Lung (tissue), 12 donors: ENCODE results near the gene STAT6. TPM values are rescaled to one million over a fixed set of nuclear protein-coding genes. Genes with fewer than 3 reads are reported as not detected.

Experiments used
- ATAC-seq: fragments of 200-7000 bp; cut with Tn5 transposase; one replicate; pipeline ENCODE4 v1.9.1; 2020; ENCODE audit warnings: moderate number of reproducible peaks; ENCODE audit not compliant: insufficient read depth, low FRiP score
- DNase-seq, 3 donors: peaks; one replicate each; pipeline ENCODE4 v3.0.0-alpha.2; 2013 to 2017
- H3K27ac ChIP-seq, 2 donors: one replicate each; pipeline ENCODE4 v1.5.1; 2013; ENCODE audit warnings: mild to moderate bottlenecking in 2 of 2, moderate library complexity in 2 of 2, control low read depth in 1 of 2, inconsistent platforms in 1 of 2, low read depth in 1 of 2, low read length in 1 of 2
- H3K27me3 ChIP-seq, 3 donors: one replicate each; pipeline ENCODE4 v1.5.1; 2013; ENCODE audit warnings: low read length in 2 of 3; ENCODE audit not compliant: control insufficient read depth in 3 of 3, insufficient read depth in 3 of 3
- H3K36me3 ChIP-seq, 4 donors: one replicate each; pipeline ENCODE4 v1.5.1; 2013; ENCODE audit warnings: low read length in 4 of 4, mild to moderate bottlenecking in 1 of 4, moderate library complexity in 1 of 4; ENCODE audit not compliant: control insufficient read depth in 4 of 4, insufficient read depth in 4 of 4
- H3K4me1 ChIP-seq, 5 donors: one replicate each; pipeline ENCODE4 v1.5.1; 2013; ENCODE audit warnings: low read length in 5 of 5, mild to moderate bottlenecking in 2 of 5, moderate library complexity in 1 of 5; ENCODE audit not compliant: control insufficient read depth in 5 of 5, insufficient read depth in 5 of 5
- H3K4me3 ChIP-seq: one replicate; pipeline ENCODE4 v1.5.1; 2013; ENCODE audit warnings: mild to moderate bottlenecking, control low read depth, moderate library complexity
- H3K9ac ChIP-seq, 2 donors: one replicate each; pipeline ENCODE4 v1.5.1; 2013; ENCODE audit warnings: low read length in 2 of 2, control low read depth in 1 of 2; ENCODE audit not compliant: insufficient read depth in 1 of 2
- H3K9me3 ChIP-seq, 4 donors: one replicate each; pipeline ENCODE4 v1.5.1; 2013; ENCODE audit warnings: low read length in 3 of 4, mild to moderate bottlenecking in 1 of 4, moderate library complexity in 1 of 4; ENCODE audit not compliant: control insufficient read depth in 4 of 4, insufficient read depth in 3 of 4
- WGBS, 2 donors: extraction: QIAGEN DNeasy Blood & Tissue Kit; methylation state at CpG; one replicate each; pipeline ENCODE4 v1.1.7; 2013; 5-methylcytosine and 5-hydroxymethylcytosine counted together
- polyA plus RNA-seq, 2 donors: library from polyadenylated mRNA; stranded (reverse); fragments of 200-250 nt; gene quantifications; one replicate each; pipeline ENCODE4 v1.2.1, GENCODE V29; 2013
- total RNA-seq, 2 donors: library from RNA; depleted of rRNA in 1 of 2; stranded (reverse); fragments of >200 nt in 1 of 2; gene quantifications; one replicate each; pipeline ENCODE4 v1.2.1, GENCODE V29; 2014 to 2021
- TF ChIP-seq, protein P1 (sequence below): IDR thresholded peaks from 2 replicates; pipeline ENCODE4 v1.5.1; 2012; ENCODE audit warnings: mild to moderate bottlenecking; ENCODE audit errors: control extremely low read depth, extremely low read depth
- donor health status: control.
- donor health status: control.
- donor health status: Bipolar disorder and iron deficiency.
- donor health status: healthy.
- donor health status: DM: yes; HTN: yes; CAD: no.

The STAT6 gene
- total and polyA plus RNA-seq, 4 donors, result 118 to 216 (median 174) TPM

DNA sequence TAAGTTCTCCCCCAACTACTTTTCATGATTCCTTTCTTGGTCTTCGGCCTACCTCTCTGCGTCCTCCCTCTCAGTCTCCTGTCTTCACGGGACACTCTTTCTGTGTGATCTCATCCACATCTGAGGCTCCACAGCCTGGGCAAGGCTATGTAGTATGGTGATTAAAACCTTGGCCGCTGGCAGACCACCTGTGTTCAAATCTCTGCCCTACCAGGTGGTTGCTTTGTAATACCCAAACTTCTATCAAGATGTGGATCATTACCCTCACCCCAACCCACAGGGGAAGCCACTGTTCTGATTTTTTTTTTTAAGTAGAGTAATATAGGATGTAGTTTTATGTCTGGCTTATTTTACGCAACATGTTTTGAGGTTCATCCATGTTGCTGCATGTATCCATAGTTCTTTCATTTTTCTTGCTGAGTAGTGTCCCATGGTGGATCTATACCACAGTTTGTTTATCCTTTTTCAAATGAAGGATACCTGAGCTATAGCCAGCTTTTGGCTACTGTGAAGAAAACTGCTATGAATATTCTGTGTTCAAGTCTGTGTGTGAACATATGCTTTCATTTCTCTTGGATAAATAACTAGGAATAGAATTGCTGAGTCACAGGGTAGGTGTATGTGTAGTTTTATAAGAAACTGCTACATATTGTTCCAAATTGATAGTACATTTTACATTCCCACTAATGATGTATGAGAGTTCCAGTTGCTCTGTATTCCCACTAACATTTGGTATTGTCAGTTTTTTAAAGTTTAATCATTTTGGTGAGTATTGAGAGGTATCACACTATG, 8.3 kb upstream of the STAT6 start:
- Histone ChIP-seq H3K27ac (peak overlapping the region in 1 of 2 donors; percentile 40), H3K9ac (no peak overlapping the region), H3K4me1 (peaks cover 0 to 3% (median 0%) of the 10 kb centered on the region in 5 donors), H3K27me3 (no peaks in the 10 kb centered on the region), H3K4me3 (no peak overlapping the region), H3K36me3 (no peaks in the 10 kb centered on the region), H3K9me3 (no peaks in the 10 kb centered on the region)
- ATAC-seq (no peak), DNase-seq (no peak)
- WGBS, 2 donors, result 89 to 90% methylated on average over 5 of the region's 5 CpGs
- TF ChIP-seq, protein P1, sequence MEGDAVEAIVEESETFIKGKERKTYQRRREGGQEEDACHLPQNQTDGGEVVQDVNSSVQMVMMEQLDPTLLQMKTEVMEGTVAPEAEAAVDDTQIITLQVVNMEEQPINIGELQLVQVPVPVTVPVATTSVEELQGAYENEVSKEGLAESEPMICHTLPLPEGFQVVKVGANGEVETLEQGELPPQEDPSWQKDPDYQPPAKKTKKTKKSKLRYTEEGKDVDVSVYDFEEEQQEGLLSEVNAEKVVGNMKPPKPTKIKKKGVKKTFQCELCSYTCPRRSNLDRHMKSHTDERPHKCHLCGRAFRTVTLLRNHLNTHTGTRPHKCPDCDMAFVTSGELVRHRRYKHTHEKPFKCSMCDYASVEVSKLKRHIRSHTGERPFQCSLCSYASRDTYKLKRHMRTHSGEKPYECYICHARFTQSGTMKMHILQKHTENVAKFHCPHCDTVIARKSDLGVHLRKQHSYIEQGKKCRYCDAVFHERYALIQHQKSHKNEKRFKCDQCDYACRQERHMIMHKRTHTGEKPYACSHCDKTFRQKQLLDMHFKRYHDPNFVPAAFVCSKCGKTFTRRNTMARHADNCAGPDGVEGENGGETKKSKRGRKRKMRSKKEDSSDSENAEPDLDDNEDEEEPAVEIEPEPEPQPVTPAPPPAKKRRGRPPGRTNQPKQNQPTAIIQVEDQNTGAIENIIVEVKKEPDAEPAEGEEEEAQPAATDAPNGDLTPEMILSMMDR, result no peak

DNA sequence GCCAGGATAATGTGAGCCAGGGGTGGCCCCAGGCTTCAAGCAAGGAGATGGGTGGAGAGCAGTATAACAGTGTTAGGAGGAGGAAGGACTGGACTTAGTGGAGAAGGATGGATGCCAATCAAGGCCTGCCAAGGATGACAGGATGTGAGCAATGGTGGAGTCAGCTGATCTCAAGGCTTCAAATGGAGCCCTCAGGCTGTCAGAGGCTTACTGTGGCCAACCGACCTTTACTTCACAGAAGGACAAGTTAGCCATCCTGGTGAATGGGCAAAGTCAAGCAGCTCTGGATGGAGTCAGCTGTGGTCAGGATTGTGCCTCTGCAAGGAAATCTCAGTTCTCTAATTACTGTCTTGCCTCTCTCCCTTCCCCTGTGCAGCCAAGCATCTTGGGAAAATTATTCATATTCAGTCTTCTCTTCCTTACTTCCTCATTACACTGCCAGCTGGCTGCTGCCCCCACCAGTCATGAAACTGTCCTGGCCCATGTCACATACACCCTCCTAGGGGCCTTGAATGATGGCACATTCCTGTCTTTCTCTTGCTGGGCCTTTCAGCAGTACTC, 7.6 kb upstream of the STAT6 start:
- Histone ChIP-seq H3K9me3 (no peaks in the 10 kb centered on the region), H3K27me3 (no peaks in the 10 kb centered on the region), H3K4me3 (no peak overlapping the region), H3K36me3 (no peaks in the 10 kb centered on the region), H3K4me1 (peaks cover 0 to 3% (median 0%) of the 10 kb centered on the region in 5 donors), H3K27ac (peak overlapping the region in 1 of 2 donors; percentile 46), H3K9ac (no peak overlapping the region)
- TF ChIP-seq, protein P1, result no peak
- ATAC-seq (peak; percentile 34), DNase-seq (peak in 1 of 3 donors; percentile 49)
- WGBS, 2 donors, result 81 to 82% methylated on average over 1 of the region's 1 CpG

DNA sequence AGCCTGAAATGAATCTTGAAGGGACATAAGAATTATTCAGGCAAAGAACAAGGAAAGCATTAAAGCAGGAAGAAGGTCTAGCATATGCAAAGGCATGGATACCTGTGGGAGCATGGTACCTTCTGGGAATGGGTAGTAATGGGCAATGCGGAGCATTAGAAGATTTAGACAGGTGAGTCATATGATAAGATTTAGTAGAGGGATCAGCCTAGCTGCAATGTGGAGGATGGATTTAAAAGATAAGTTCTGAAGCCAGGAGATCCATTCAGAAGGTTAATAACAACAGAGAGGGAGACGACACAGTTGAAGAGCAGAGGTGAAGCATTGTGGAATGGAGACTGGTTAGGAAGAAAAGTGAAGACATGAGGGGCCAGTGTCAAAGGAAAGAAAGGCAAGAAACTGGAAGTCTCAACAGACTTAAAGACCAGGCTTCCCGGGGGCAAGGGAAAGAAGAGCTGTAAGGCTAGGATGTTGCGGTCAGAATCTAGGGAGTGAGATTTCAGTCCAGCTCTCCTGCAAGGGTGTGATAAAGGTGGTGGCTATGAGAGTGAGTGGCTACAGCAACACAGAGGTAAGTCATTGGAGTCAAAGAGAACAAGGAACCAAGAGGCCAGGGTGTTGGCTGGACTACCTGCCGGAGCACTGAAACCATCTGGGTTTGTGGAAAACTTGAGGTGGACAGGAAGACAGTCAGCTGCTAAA, 5.6 kb upstream of the STAT6 start:
- H3K27me3 ChIP-seq, result no peaks in the 10 kb centered on the region
- 75 to 92% methylated on average over 5 of the region's 5 CpGs for WGBS, 2 donors
- H3K4me1 ChIP-seq, result peaks cover 0 to 10% (median 3%) of the 10 kb centered on the region in 5 donors
- DNase-seq (no peak), ATAC-seq (no peak)
- no peaks in the 10 kb centered on the region for H3K36me3 ChIP-seq
- H3K27ac ChIP-seq, result no peak overlapping the region
- H3K4me3 ChIP-seq, result no peak overlapping the region
- no peaks in the 10 kb centered on the region for H3K9me3 ChIP-seq
- TF ChIP-seq, protein P1, result no peak
- no peak overlapping the region for H3K9ac ChIP-seq
